K562 (cell line): ENCODE results near the gene MCCC1. TPM values are rescaled to one million over a fixed set of nuclear protein-coding genes. Genes with fewer than 3 reads are reported as not detected.

Source experiments
- C11orf30 ChIP-seq: fragments of 450-650 bp; IDR thresholded peaks from 2 replicates; pipeline ENCODE4 v1.6.1; 2016; ENCODE audit warnings: low read depth, mild to moderate bottlenecking
- CCNT2 ChIP-seq: IDR thresholded peaks from 2 replicates; pipeline ENCODE4 v1.6.1; 2011; ENCODE audit warnings: borderline replicate concordance, low read depth, mild to moderate bottlenecking, moderate library complexity, mixed read lengths, low read length; ENCODE audit not compliant: insufficient read length; ENCODE audit errors: extremely low read depth
- CEBPZ ChIP-seq: fragments of 150-350 bp; IDR thresholded peaks from 2 replicates; pipeline ENCODE4 v1.6.1; 2014; ENCODE audit warnings: low read depth, mild to moderate bottlenecking, low read length, borderline replicate concordance
- ETV1 ChIP-seq: fragments of 450-650 bp; conservative IDR thresholded peaks from 2 replicates; pipeline ENCODE4 v1.6.1; 2016; ENCODE audit warnings: missing genetic modification characterization, control low read depth, low read depth, missing compliant biosample characterization
- GABPA ChIP-seq: fragments of 200-800 bp; sonication (Bioruptor generic); conservative IDR thresholded peaks from 2 replicates; pipeline ENCODE4 v1.6.1; 2016; ENCODE audit warnings: low read depth, missing genetic modification characterization, missing compliant biosample characterization
- GABPB1 ChIP-seq: sonication (generic); formaldehyde crosslinking; IDR thresholded peaks from 2 replicates; pipeline ENCODE4 v1.8.0; 2022; ENCODE audit warnings: mild to moderate bottlenecking, missing genetic modification reagents
- KDM1A ChIP-seq, 2 experiments: fragments of 450-650 bp; IDR thresholded peaks; 2 replicates each; pipeline ENCODE4 v1.6.1; 2016; ENCODE audit warnings: mild to moderate bottlenecking in 2 of 2
- KDM2B ChIP-seq: fragments of 250-450 bp; sonication (Bioruptor Pico); IDR thresholded peaks from 2 replicates; pipeline ENCODE4 v1.8.0; 2021; ENCODE audit warnings: mild to moderate bottlenecking, moderate library complexity
- KDM5B ChIP-seq: fragments of 200-600 bp; sonication (generic); IDR thresholded peaks from 2 replicates; pipeline ENCODE4 v1.6.1; 2012; ENCODE audit warnings: low read depth, mild to moderate bottlenecking, moderate library complexity, low read length, control low read depth, inconsistent platforms; ENCODE audit not compliant: insufficient replicate concordance
- KLF1 ChIP-seq: fragments of 450-650 bp; IDR thresholded peaks from 2 replicates; pipeline ENCODE4 v1.6.1; 2016; ENCODE audit warnings: missing genetic modification characterization, missing compliant biosample characterization
- NR0B1 ChIP-seq: fragments of 450-650 bp; IDR thresholded peaks from one replicate; pipeline ENCODE4 v1.6.1; 2018; ENCODE audit warnings: mild to moderate bottlenecking, moderate library complexity; ENCODE audit not compliant: partially characterized antibody
- NR1H2 ChIP-seq: sonication (generic); formaldehyde crosslinking; IDR thresholded peaks from 2 replicates; pipeline ENCODE4 v1.4.0; 2020; ENCODE audit warnings: mild to moderate bottlenecking, missing genetic modification reagents
- POLR3A ChIP-seq: IDR thresholded peaks from 2 replicates; pipeline ENCODE4 v1.6.1; 2011; ENCODE audit warnings: borderline replicate concordance, mild to moderate bottlenecking, moderate library complexity; ENCODE audit not compliant: insufficient read length, insufficient read depth; ENCODE audit errors: extremely low read depth
- SAP30 ChIP-seq: fragments of 200-600 bp; sonication (generic); IDR thresholded peaks from 2 replicates; pipeline ENCODE4 v1.6.1; 2012; ENCODE audit warnings: borderline replicate concordance, low read depth, mild to moderate bottlenecking, moderate library complexity, low read length, control low read depth, inconsistent platforms; ENCODE audit not compliant: insufficient read depth, poor library complexity, severe bottlenecking
- SP2 ChIP-seq: IDR thresholded peaks from 2 replicates; pipeline ENCODE4 v1.6.1; 2011; ENCODE audit warnings: mild to moderate bottlenecking, low read depth, low read length, moderate library complexity; ENCODE audit not compliant: poor library complexity, severe bottlenecking; ENCODE audit errors: extremely low read depth
- STAG1 ChIP-seq: sonication (generic); formaldehyde crosslinking; IDR thresholded peaks from 2 replicates; pipeline ENCODE4 v1.5.0; 2020; ENCODE audit warnings: missing genetic modification reagents, borderline replicate concordance
- TAF1 ChIP-seq: IDR thresholded peaks from 2 replicates; pipeline ENCODE4 v1.6.1; 2011; ENCODE audit warnings: mild to moderate bottlenecking, low read length, moderate library complexity; ENCODE audit not compliant: insufficient read depth, control insufficient read depth, severe bottlenecking; ENCODE audit errors: extremely low read depth
- TEAD1 ChIP-seq, 2 experiments: fragments of 450-650 bp in 1 of 2; sonication (generic) in 1 of 2; formaldehyde crosslinking; IDR thresholded peaks; 2 replicates each; pipeline versions ENCODE4 v1.4.0 to v1.8.0; 2020 to 2022; ENCODE audit warnings: mild to moderate bottlenecking in 2 of 2, missing genetic modification reagents in 1 of 2
- ZBTB7A ChIP-seq: IDR thresholded peaks from 2 replicates; pipeline ENCODE4 v1.6.1; 2011; ENCODE audit warnings: low read depth, mild to moderate bottlenecking, low read length, moderate library complexity, borderline replicate concordance; ENCODE audit not compliant: control insufficient read depth
- ZFP1 ChIP-seq: fragments of 450-650 bp; formaldehyde crosslinking; IDR thresholded peaks from 2 replicates; pipeline ENCODE4 v1.4.0; 2020; ENCODE audit warnings: mild to moderate bottlenecking, mixed read lengths
- ZNF717 ChIP-seq: fragments of 250-450 bp; sonication (Bioruptor Pico); IDR thresholded peaks from 2 replicates; pipeline ENCODE4 v1.5.0; 2021
- polyA plus RNA-seq, 8 experiments: library from polyadenylated mRNA; depleted of rRNA in 4 of 8; stranded (reverse) in 5 of 8; unstranded in 3 of 8; fragments of >200 nt; fragmentation: Nextera tagmentation in 2 of 8; fragmentation: Illumina TruSeq in 1 of 8; extraction: Ambion mirVana in 2 of 8; extraction: Trizol in 1 of 8; gene quantifications; 2 replicates each; pipeline versions ENCODE4 v1.2.1 to v1.2.3, GENCODE V29; 2011 to 2014; ENCODE audit warnings: inconsistent platforms in 1 of 8, missing spikeins in 1 of 8
- total RNA-seq, 7 experiments: library from RNA; depleted of rRNA in 6 of 7; stranded (reverse); fragments of >200 nt in 6 of 7; fragmentation: Illumina TruSeq in 2 of 7; extraction: Trizol in 2 of 7; gene quantifications; 2 replicates each; pipeline versions ENCODE4 v1.2.1 to v1.2.3, GENCODE V29; 2011 to 2021; ENCODE audit warnings: low replicate concordance in 1 of 7
- TF ChIP-seq, protein P1 (sequence below): sonication (generic); formaldehyde crosslinking; IDR thresholded peaks from 2 replicates; pipeline ENCODE4 v1.9.0; 2022; ENCODE audit warnings: mild to moderate bottlenecking, missing genetic modification reagents

MCCC1 gene
- total and polyA plus RNA-seq, 9 of the 15 experiments (the other 6 are each of a cell fraction or from before 2014, with no cell fraction given) = 13.7 to 26.9 (median 23.0) TPM

- no peak for TF ChIP-seq ZBTB7A
- no peak for TF ChIP-seq KDM2B (CRISPR knock-in tag)
- TF ChIP-seq GABPB1 = no peak
- TF ChIP-seq STAG1 (CRISPR knock-in tag) = no peak
- peak; percentile 9; the same call in 1 of the 2 replicates for TF ChIP-seq ETV1 (tag)
- no peak for TF ChIP-seq POLR3A
- no peak for TF ChIP-seq ZNF717 (CRISPR knock-in tag)
- no peak for TF ChIP-seq ZFP1 (CRISPR knock-in tag)
- TF ChIP-seq CCNT2 = no peak
- TF ChIP-seq KDM1A (IDR thresholded peaks at IDR 0.05) = peak in 1 of 2 experiments; percentile 25; a peak in 1 of 4 replicates
- no peak for TF ChIP-seq TEAD1 (CRISPR knock-in tag; IDR thresholded peaks at IDR 0.05)
- TF ChIP-seq NR0B1 = no peak
- peak; percentile 6 for TF ChIP-seq KDM5B
- no peak for TF ChIP-seq SAP30
- TF ChIP-seq, protein P1, sequence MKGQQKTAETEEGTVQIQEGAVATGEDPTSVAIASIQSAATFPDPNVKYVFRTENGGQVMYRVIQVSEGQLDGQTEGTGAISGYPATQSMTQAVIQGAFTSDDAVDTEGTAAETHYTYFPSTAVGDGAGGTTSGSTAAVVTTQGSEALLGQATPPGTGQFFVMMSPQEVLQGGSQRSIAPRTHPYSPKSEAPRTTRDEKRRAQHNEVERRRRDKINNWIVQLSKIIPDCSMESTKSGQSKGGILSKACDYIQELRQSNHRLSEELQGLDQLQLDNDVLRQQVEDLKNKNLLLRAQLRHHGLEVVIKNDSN (CRISPR knock-in tag) = no peak
- no peak for TF ChIP-seq NR1H2 (CRISPR knock-in tag)
- no peak for TF ChIP-seq CEBPZ
- no peak for TF ChIP-seq SP2
- TF ChIP-seq TAF1 = no peak
- TF ChIP-seq KLF1 (tag) = no peak
- TF ChIP-seq GABPA (tag) = peak; percentile 25; the same call in 1 of the 2 replicates
- TF ChIP-seq C11orf30 = no peak
Measured at GRCh38 chr3:182979674-182980191, 119.6 kb downstream of the MCCC1 start (continued).
